HG02885 (cell line): ENCODE measurements around the gene INO80.

ENCODE experiments used
- ATAC-seq: cut with Tn5 transposase; IDR thresholded peaks from one replicate; pipeline ENCODE4 v1.9.1; 2021; ENCODE audit warnings: mild to moderate bottlenecking; ENCODE audit not compliant: unreplicated experiment, poor library complexity

INO80 gene

GRCh38 chr15:41048397-41048796, 67.7 kb downstream of the INO80 start:
- no peak for ATAC-seq

- ATAC-seq = no peak
Observed at GRCh38 chr15:41047474-41047873, 68.6 kb downstream of the INO80 start.

- no peak for ATAC-seq
Observed at GRCh38 chr15:41043276-41043951, 72.7 kb downstream of the INO80 start.

GRCh38 chr15:41042851-41043250, 73.2 kb downstream of the INO80 start:
- ATAC-seq = no peak

- ATAC-seq = no peak
Observed at GRCh38 chr15:41039121-41039520, 77.0 kb downstream of the INO80 start.

GRCh38 chr15:41032079-41032328, 84.1 kb downstream of the INO80 start:
- ATAC-seq = no peak

- ATAC-seq = no peak
Observed at GRCh38 chr15:41031232-41032078, 84.6 kb downstream of the INO80 start.

- ATAC-seq = no peak
Observed at GRCh38 chr15:41028853-41029252, 87.2 kb downstream of the INO80 start.

GRCh38 chr15:41025393-41025792, 90.7 kb downstream of the INO80 start:
- no peak for ATAC-seq

- no peak for ATAC-seq
Observed at GRCh38 chr15:41024885-41025284, 91.2 kb downstream of the INO80 start.

GRCh38 chr15:41024131-41024530, 91.9 kb downstream of the INO80 start:
- no peak for ATAC-seq

GRCh38 chr15:41022487-41023090, 93.5 kb downstream of the INO80 start:
- ATAC-seq = no peak

- ATAC-seq = no peak
Observed at GRCh38 chr15:41020829-41021228, 95.3 kb downstream of the INO80 start.

GRCh38 chr15:41020311-41020710, 95.8 kb downstream of the INO80 start:
- no peak for ATAC-seq

GRCh38 chr15:41019174-41019573, 96.9 kb downstream of the INO80 start:
- ATAC-seq = no peak

GRCh38 chr15:41018534-41018933, 97.5 kb downstream of the INO80 start:
- no peak for ATAC-seq

GRCh38 chr15:41017066-41017735, 98.9 kb downstream of the INO80 start:
- ATAC-seq = no peak

- no peak for ATAC-seq
Observed at GRCh38 chr15:41013691-41014414, 102.2 kb downstream of the INO80 start.

GRCh38 chr15:41011055-41011815, 104.8 kb downstream of the INO80 start:
- no peak for ATAC-seq

GRCh38 chr15:41010345-41010744, 105.7 kb downstream of the INO80 start:
- no peak for ATAC-seq
